ENCODE data around the gene PROSER3. TPM values are rescaled to one million over a fixed set of nuclear protein-coding genes. Genes with fewer than 3 reads are reported as not detected.

The PROSER3 gene
- total and polyA plus RNA-seq, 2 experiments from 2014 or later: 21.8 to 28.0 TPM

- no peak for TF ChIP-seq EZH2 (IDR thresholded peaks at IDR 0.05; ENCODE audit: low read depth, unreplicated experiment)
- no peak for TF ChIP-seq CREB1 (CRISPR knock-in tag; IDR thresholded peaks at IDR 0.05; ENCODE audit: low read depth)
- no peak for TF ChIP-seq STAT1 (IDR thresholded peaks at IDR 0.05; ENCODE audit: unreplicated experiment)
- no peak for TF ChIP-seq EZH2phosphoT487 (IDR thresholded peaks at IDR 0.05; ENCODE audit: unreplicated experiment)
- no peak for TF ChIP-seq ZNF331 (CRISPR knock-in tag; IDR thresholded peaks at IDR 0.05; ENCODE audit: low read depth)
Observed at GRCh38 chr19:35782589-35782988, 24.6 kb downstream of the PROSER3 start (continued).

GRCh38 chr19:35783469-35784434, 25.8 kb downstream of the PROSER3 start:
- Mint-ChIP-seq H3K4me1 (peaks cover 33% of the 10 kb centered on the region), H3K36me3 (ENCODE audit: low read depth) (peaks cover 6% of the 10 kb centered on the region; the same call in 1 of the 3 replicates), H3K27me3 (ENCODE audit: insufficient read depth, low read depth, poor library complexity) (peaks cover 24% of the 10 kb centered on the region), H3K27ac (peak overlapping the region; percentile 5; the same call in 1 of the 2 replicates), H3K9me3 (no peaks in the 10 kb centered on the region), H3K4me3 (peak overlapping the region; percentile 59)
- H3K36me3 ChIP-seq (ENCODE audit: insufficient read depth): no peaks in the 10 kb centered on the region
- H3K79me2 ChIP-seq (replicated peaks; ENCODE audit: insufficient read depth): no peaks in the 10 kb centered on the region
- H3K4me1 ChIP-seq (ENCODE audit: insufficient read depth): peaks cover 12% of the 10 kb centered on the region
- TF ChIP-seq, protein P1, sequence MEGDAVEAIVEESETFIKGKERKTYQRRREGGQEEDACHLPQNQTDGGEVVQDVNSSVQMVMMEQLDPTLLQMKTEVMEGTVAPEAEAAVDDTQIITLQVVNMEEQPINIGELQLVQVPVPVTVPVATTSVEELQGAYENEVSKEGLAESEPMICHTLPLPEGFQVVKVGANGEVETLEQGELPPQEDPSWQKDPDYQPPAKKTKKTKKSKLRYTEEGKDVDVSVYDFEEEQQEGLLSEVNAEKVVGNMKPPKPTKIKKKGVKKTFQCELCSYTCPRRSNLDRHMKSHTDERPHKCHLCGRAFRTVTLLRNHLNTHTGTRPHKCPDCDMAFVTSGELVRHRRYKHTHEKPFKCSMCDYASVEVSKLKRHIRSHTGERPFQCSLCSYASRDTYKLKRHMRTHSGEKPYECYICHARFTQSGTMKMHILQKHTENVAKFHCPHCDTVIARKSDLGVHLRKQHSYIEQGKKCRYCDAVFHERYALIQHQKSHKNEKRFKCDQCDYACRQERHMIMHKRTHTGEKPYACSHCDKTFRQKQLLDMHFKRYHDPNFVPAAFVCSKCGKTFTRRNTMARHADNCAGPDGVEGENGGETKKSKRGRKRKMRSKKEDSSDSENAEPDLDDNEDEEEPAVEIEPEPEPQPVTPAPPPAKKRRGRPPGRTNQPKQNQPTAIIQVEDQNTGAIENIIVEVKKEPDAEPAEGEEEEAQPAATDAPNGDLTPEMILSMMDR (conservative IDR thresholded peaks at IDR 0.05; ENCODE audit: low read depth in 2 of 2): peak; percentile 51 to 84
- TF ChIP-seq NANOG (IDR thresholded peaks at IDR 0.05; ENCODE audit: borderline replicate concordance): no peak
- peak; percentile 73 for DNase-seq (ENCODE audit: low spot score)
- H3K4me3 ChIP-seq: peak overlapping the region; percentile 77
- H2AFZ ChIP-seq: no peak overlapping the region
- no peaks in the 10 kb centered on the region for H3K9me2 ChIP-seq (ENCODE audit: insufficient read depth)
- H3F3A ChIP-seq (replicated peaks; ENCODE audit: low read depth): 0 out of 2 replicates have a peak, but pooled peaks cover 7% of the 10 kb centered on the region
- peak; percentile 44 for ATAC-seq
- H3K4me2 ChIP-seq: peak overlapping the region; percentile 96
- no peaks in the 10 kb centered on the region for H3K27me3 ChIP-seq (ENCODE audit: insufficient read depth)
- H3K27ac ChIP-seq (ENCODE audit: low read depth): no peak overlapping the region
- H4K20me1 ChIP-seq (replicated peaks; ENCODE audit: insufficient read depth): no peaks in the 10 kb centered on the region

DNA sequence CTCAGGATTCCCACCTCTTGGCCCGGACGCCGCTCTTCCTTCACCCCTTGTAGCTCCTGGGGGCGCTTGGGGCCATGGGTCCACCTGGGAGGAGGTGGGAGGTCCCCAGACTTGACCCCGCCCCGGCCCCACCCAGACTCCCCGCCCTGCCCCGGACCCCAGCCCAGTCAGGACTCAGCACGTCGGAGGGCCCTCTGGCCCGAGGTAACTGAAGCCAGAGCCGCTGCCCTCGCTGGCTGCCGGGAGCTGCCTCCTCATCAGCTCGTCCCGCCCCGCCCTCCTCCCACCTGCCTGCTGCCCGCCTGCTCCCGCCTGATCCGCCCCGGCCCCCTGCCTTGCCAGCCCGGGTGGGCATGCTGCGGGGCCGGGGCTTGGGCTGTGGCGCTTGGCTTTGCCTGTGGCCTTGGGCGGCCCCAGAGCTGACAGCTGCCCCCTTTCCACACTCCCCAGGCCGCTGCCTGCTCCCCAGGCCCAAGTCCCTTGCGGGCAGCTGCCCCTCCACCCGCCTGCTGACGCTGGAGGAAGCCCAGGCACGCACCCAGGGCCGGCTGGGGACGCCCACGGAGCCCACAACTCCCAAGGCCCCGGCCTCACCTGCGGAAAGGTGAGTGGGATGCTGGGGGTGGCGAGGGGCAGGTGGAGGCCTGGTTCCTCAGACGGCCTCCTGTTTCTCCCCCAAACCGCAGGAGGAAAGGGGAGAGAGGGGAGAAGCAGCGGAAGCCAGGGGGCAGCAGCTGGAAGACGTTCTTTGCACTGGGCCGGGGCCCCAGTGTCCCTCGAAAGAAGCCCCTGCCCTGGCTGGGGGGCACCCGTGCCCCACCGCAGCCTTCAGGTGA, 26.7 kb downstream of the PROSER3 start:
- H3F3A ChIP-seq (replicated peaks; ENCODE audit: low read depth): 0 out of 2 replicates have a peak, but pooled peaks cover 7% of the 10 kb centered on the region
- peak; percentile 95 for DNase-seq (ENCODE audit: low spot score)
- H3K4me1 Mint-ChIP-seq: peaks cover 34% of the 10 kb centered on the region
- TF ChIP-seq, protein P2, sequence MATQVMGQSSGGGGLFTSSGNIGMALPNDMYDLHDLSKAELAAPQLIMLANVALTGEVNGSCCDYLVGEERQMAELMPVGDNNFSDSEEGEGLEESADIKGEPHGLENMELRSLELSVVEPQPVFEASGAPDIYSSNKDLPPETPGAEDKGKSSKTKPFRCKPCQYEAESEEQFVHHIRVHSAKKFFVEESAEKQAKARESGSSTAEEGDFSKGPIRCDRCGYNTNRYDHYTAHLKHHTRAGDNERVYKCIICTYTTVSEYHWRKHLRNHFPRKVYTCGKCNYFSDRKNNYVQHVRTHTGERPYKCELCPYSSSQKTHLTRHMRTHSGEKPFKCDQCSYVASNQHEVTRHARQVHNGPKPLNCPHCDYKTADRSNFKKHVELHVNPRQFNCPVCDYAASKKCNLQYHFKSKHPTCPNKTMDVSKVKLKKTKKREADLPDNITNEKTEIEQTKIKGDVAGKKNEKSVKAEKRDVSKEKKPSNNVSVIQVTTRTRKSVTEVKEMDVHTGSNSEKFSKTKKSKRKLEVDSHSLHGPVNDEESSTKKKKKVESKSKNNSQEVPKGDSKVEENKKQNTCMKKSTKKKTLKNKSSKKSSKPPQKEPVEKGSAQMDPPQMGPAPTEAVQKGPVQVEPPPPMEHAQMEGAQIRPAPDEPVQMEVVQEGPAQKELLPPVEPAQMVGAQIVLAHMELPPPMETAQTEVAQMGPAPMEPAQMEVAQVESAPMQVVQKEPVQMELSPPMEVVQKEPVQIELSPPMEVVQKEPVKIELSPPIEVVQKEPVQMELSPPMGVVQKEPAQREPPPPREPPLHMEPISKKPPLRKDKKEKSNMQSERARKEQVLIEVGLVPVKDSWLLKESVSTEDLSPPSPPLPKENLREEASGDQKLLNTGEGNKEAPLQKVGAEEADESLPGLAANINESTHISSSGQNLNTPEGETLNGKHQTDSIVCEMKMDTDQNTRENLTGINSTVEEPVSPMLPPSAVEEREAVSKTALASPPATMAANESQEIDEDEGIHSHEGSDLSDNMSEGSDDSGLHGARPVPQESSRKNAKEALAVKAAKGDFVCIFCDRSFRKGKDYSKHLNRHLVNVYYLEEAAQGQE (IDR thresholded peaks at IDR 0.05; ENCODE audit: unreplicated experiment): no peak
- peak; percentile 72 for TF ChIP-seq POLR2AphosphoS5 (IDR thresholded peaks at IDR 0.05; ENCODE audit: low read depth)
- TF ChIP-seq, protein P1 (conservative IDR thresholded peaks at IDR 0.05; ENCODE audit: low read depth in 2 of 2): peak; percentile 48 to 63
- H3K27ac ChIP-seq (ENCODE audit: low read depth): no peak overlapping the region
- peaks cover 6% of the 10 kb centered on the region; the same call in 1 of the 3 replicates for H3K36me3 Mint-ChIP-seq (ENCODE audit: low read depth)
- no peaks in the 10 kb centered on the region for H3K9me3 Mint-ChIP-seq
- no peaks in the 10 kb centered on the region for H3K9me2 ChIP-seq (ENCODE audit: insufficient read depth)
- peak overlapping the region; percentile 96 for H3K4me2 ChIP-seq
- peak overlapping the region; percentile 94 for H2AFZ ChIP-seq
- H3K4me3 ChIP-seq: peak overlapping the region; percentile 77
- H3K4me1 ChIP-seq (ENCODE audit: insufficient read depth): peaks cover 12% of the 10 kb centered on the region
- no peaks in the 10 kb centered on the region for H3K27me3 ChIP-seq (ENCODE audit: insufficient read depth)
- no peaks in the 10 kb centered on the region for H4K20me1 ChIP-seq (replicated peaks; ENCODE audit: insufficient read depth)
- no peaks in the 10 kb centered on the region for H3K36me3 ChIP-seq (ENCODE audit: insufficient read depth)
- H3K79me2 ChIP-seq (replicated peaks; ENCODE audit: insufficient read depth): no peaks in the 10 kb centered on the region
- peak overlapping the region; percentile 59 for H3K4me3 Mint-ChIP-seq
- peak; percentile 89 for ATAC-seq
- H3K27ac Mint-ChIP-seq: no peak overlapping the region
- H3K27me3 Mint-ChIP-seq (ENCODE audit: insufficient read depth, low read depth, poor library complexity): peaks cover 28% of the 10 kb centered on the region

All from GM23338 (cell line).